ENCODE measurements around the gene CELF4. TPM values are rescaled to one million over a fixed set of nuclear protein-coding genes. Genes with fewer than 3 reads are reported as not detected.

Gene CELF4
- total RNA-seq, 1 experiment from 2014 or later: not detected

- Histone ChIP-seq H3K27me3 (no peaks in the 10 kb centered on the region), H3K9me3 (replicated peaks) (no peaks in the 10 kb centered on the region), H3K4me1 (no peaks in the 10 kb centered on the region), H3K36me3 (no peaks in the 10 kb centered on the region), H3K4me3 (no peak overlapping the region), H3K27ac (no peak overlapping the region)
- no peak for DNase-seq
Observed at GRCh38 chr18:37321582-37322491, 243.8 kb downstream of the CELF4 start.

- H3K4me1 ChIP-seq: no peaks in the 10 kb centered on the region
- no peaks in the 10 kb centered on the region for H3K9me3 ChIP-seq (replicated peaks)
- no peak overlapping the region for H3K4me3 ChIP-seq
- no peaks in the 10 kb centered on the region for H3K27me3 ChIP-seq
- DNase-seq: no peak
- H3K36me3 ChIP-seq: no peaks in the 10 kb centered on the region
- H3K27ac ChIP-seq: no peak overlapping the region
Observed at GRCh38 chr18:37320317-37320716, 245.3 kb downstream of the CELF4 start.

- Histone ChIP-seq H3K9me3 (replicated peaks) (no peaks in the 10 kb centered on the region), H3K36me3 (no peaks in the 10 kb centered on the region), H3K4me1 (no peaks in the 10 kb centered on the region), H3K27me3 (no peaks in the 10 kb centered on the region), H3K4me3 (no peak overlapping the region), H3K27ac (no peak overlapping the region)
- DNase-seq: no peak
Observed at GRCh38 chr18:37318360-37319355, 246.9 kb downstream of the CELF4 start.

GRCh38 chr18:37317486-37317885, 248.1 kb downstream of the CELF4 start:
- Histone ChIP-seq H3K4me3 (no peak overlapping the region), H3K27ac (no peak overlapping the region), H3K4me1 (no peaks in the 10 kb centered on the region), H3K36me3 (no peaks in the 10 kb centered on the region), H3K27me3 (no peaks in the 10 kb centered on the region), H3K9me3 (replicated peaks) (no peaks in the 10 kb centered on the region)
- no peak for DNase-seq

GRCh38 chr18:37316468-37316867, 249.1 kb downstream of the CELF4 start:
- Histone ChIP-seq H3K27me3 (no peaks in the 10 kb centered on the region), H3K4me3 (no peak overlapping the region), H3K36me3 (no peaks in the 10 kb centered on the region), H3K9me3 (replicated peaks) (no peaks in the 10 kb centered on the region), H3K4me1 (no peaks in the 10 kb centered on the region), H3K27ac (no peak overlapping the region)
- no peak for DNase-seq

DNA sequence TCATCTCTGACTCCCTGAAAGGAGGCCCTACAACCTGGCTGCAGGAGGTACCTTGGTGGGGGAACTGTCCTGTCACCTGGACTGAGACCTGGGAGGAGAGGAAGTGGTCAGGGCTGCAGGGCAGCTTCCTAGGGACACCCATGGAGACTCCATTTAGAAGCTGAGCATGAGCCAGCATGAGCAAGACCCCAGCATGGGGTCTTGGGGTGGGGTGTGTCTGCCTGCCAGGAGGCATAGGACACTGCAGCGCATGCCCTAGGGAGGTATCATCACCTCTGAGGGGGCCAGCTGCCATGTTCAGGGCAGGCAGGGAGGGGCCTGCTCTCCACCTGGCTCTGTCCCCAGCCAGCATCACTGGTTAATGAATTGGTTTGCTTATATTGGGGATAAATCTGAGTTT, 249.7 kb downstream of the CELF4 start:
- no peaks in the 10 kb centered on the region for H3K36me3 ChIP-seq
- no peak for DNase-seq
- H3K27me3 ChIP-seq: no peaks in the 10 kb centered on the region
- H3K27ac ChIP-seq: no peak overlapping the region
- no peaks in the 10 kb centered on the region for H3K9me3 ChIP-seq (replicated peaks)
- no peak overlapping the region for H3K4me3 ChIP-seq
- no peaks in the 10 kb centered on the region for H3K4me1 ChIP-seq

DNA sequence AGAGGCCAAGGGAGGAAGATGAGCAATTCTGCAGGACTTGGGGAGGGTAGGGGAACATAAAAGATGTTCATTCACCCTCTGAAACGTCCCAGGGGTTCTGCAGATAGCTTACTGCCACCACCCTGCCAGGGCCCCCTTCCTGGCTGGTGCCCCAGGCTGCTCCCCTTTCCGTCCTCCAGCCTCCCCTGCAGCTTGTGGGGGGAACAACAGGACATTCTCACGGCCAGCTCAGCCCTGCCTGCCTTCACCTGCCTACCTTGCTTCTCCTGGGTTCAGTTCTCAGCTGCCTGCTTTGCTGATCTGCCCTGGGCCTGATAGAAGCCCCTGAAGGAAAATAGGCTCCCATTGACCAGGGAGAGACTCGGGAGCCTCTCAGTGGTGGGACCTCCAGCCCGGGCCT, 251.1 kb downstream of the CELF4 start:
- Histone ChIP-seq H3K9me3 (replicated peaks) (no peaks in the 10 kb centered on the region), H3K4me1 (no peaks in the 10 kb centered on the region), H3K36me3 (no peaks in the 10 kb centered on the region), H3K27me3 (no peaks in the 10 kb centered on the region), H3K27ac (no peak overlapping the region), H3K4me3 (no peak overlapping the region)
- no peak for DNase-seq

- no peaks in the 10 kb centered on the region for H3K9me3 ChIP-seq (replicated peaks)
- H3K27me3 ChIP-seq: no peaks in the 10 kb centered on the region
- no peaks in the 10 kb centered on the region for H3K36me3 ChIP-seq
- no peak overlapping the region for H3K4me3 ChIP-seq
- no peaks in the 10 kb centered on the region for H3K4me1 ChIP-seq
- no peak for DNase-seq
- no peak overlapping the region for H3K27ac ChIP-seq
Observed at GRCh38 chr18:37313624-37314023, 252.0 kb downstream of the CELF4 start.

GRCh38 chr18:37309861-37310260, 255.7 kb downstream of the CELF4 start:
- no peak overlapping the region for H3K4me3 ChIP-seq
- no peaks in the 10 kb centered on the region for H3K4me1 ChIP-seq
- H3K9me3 ChIP-seq (replicated peaks): no peaks in the 10 kb centered on the region
- no peak overlapping the region for H3K27ac ChIP-seq
- H3K27me3 ChIP-seq: no peaks in the 10 kb centered on the region
- DNase-seq: no peak
- H3K36me3 ChIP-seq: no peaks in the 10 kb centered on the region

GRCh38 chr18:37309059-37309458, 256.5 kb downstream of the CELF4 start:
- Histone ChIP-seq H3K4me1 (no peaks in the 10 kb centered on the region), H3K27me3 (no peaks in the 10 kb centered on the region), H3K36me3 (no peaks in the 10 kb centered on the region), H3K4me3 (no peak overlapping the region), H3K27ac (no peak overlapping the region), H3K9me3 (replicated peaks) (no peaks in the 10 kb centered on the region)
- no peak for DNase-seq

DNA sequence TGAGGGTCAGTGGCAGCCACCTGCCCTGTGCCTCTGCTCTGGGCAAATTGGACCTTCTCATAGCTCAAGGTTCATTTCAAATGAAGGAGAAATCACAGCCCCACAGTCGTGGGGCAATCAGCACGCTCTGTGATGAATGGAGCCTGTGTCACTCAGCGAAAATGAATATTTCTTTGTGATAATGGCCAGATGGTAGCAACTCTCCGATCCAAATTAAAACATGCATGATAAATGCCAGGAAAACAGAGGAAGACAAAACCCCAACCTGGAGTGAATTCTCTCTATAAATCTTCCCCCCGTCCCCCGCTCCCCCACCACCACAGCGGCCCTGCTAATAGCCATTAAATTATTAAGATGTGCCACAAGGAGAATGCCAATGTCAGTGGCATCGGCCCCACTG, 258.4 kb downstream of the CELF4 start:
- H3K4me1 ChIP-seq: no peaks in the 10 kb centered on the region
- H3K4me3 ChIP-seq: no peak overlapping the region
- H3K36me3 ChIP-seq: no peaks in the 10 kb centered on the region
- H3K27me3 ChIP-seq: no peaks in the 10 kb centered on the region
- H3K27ac ChIP-seq: no peak overlapping the region
- DNase-seq: no peak
- H3K9me3 ChIP-seq (replicated peaks): no peaks in the 10 kb centered on the region

DNA sequence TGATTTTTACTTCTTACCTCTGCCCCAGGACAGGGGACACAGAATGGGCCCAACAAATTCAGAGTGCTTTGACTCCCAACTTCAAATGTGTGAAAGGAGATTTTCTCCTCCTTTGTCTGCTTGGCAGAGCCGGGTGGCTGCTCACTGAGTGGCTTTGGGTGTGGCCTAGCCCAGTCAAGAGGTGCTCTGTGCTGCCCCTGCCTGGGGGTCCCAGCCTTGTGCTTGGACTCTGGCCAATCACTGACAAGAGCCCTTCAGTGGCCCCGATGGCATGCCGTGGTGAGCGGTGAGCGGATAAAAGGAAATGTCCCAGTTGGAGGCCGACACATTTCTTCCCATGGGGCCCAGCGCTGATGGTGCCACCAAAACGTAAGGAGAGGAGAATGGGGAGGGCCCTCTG, 259.2 kb downstream of the CELF4 start:
- no peaks in the 10 kb centered on the region for H3K27me3 ChIP-seq
- no peak overlapping the region for H3K27ac ChIP-seq
- DNase-seq: no peak
- no peaks in the 10 kb centered on the region for H3K9me3 ChIP-seq (replicated peaks)
- no peaks in the 10 kb centered on the region for H3K36me3 ChIP-seq
- no peak overlapping the region for H3K4me3 ChIP-seq
- H3K4me1 ChIP-seq: no peaks in the 10 kb centered on the region

DNA sequence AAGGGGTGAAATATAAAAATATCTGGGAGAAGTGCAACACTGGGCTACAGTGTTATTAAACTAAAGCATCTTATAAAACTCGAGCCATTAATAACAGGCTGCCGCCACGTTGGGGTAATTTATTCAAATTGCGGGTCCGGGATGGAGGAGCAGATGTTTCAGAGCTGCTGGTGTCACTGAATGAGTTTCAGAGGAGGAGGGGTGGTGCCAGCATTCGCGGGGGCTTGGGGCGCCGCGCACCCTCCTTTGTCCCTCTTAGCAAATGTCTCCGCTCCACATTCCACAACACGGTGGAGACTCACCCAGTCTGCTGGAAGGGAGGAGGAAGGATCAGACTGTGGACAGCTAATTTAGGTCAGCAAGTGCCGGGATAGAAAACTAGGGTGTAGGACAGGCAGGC, 260.5 kb downstream of the CELF4 start:
- no peak overlapping the region for H3K4me3 ChIP-seq
- H3K27me3 ChIP-seq: no peaks in the 10 kb centered on the region
- no peaks in the 10 kb centered on the region for H3K36me3 ChIP-seq
- H3K27ac ChIP-seq: no peak overlapping the region
- H3K4me1 ChIP-seq: no peaks in the 10 kb centered on the region
- H3K9me3 ChIP-seq (replicated peaks): no peaks in the 10 kb centered on the region
- no peak for DNase-seq

- Histone ChIP-seq H3K4me3 (no peak overlapping the region), H3K4me1 (no peaks in the 10 kb centered on the region), H3K36me3 (no peaks in the 10 kb centered on the region), H3K9me3 (replicated peaks) (no peaks in the 10 kb centered on the region), H3K27me3 (no peaks in the 10 kb centered on the region), H3K27ac (no peak overlapping the region)
- no peak for DNase-seq
Observed at GRCh38 chr18:37304012-37304680, 261.5 kb downstream of the CELF4 start.

DNA sequence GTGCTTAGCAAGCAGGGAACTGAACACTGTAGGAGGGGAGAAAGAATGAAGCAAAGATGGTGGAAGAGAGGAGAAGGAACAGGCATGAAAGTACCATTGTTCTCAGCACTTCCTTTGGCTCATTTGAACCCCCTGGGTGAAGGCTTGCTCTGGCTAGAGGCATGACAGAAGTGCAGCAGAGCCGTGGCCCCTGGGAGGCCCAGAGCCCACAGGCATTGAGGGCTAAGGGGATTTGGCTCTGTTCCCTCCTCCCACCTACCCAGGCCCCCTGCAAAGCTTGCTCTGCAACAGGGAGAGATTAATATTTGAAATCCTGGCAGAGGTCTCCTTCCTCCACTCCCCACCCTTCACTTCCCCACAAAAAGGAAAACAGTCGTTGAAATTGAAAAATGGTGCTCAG, 262.6 kb downstream of the CELF4 start:
- H3K9me3 ChIP-seq (replicated peaks): no peaks in the 10 kb centered on the region
- no peaks in the 10 kb centered on the region for H3K36me3 ChIP-seq
- no peak overlapping the region for H3K4me3 ChIP-seq
- no peaks in the 10 kb centered on the region for H3K4me1 ChIP-seq
- no peaks in the 10 kb centered on the region for H3K27me3 ChIP-seq
- no peak overlapping the region for H3K27ac ChIP-seq
- no peak for DNase-seq

Measured in SJCRH30 (cell line).